Vagina (tissue), 2 donors: ENCODE measurements around the gene FHIT. TPM values are rescaled to one million over a fixed set of nuclear protein-coding genes. Genes with fewer than 3 reads are reported as not detected.

Experiments used
- DNase-seq, 2 donors: peaks; one replicate each; pipeline ENCODE4 v3.0.0-alpha.2; 2017; ENCODE audit errors: extremely low spot score in 2 of 2
- H3K27ac ChIP-seq: fragments of 200-600 bp; sonication (generic); one replicate; pipeline ENCODE4 v1.5.1; 2019
- H3K27me3 ChIP-seq: fragments of 200-600 bp; sonication (generic); one replicate; pipeline ENCODE4 v1.5.1; 2019
- H3K36me3 ChIP-seq, 2 donors: fragments of 200-600 bp; sonication (generic); one replicate each; pipeline ENCODE4 v1.5.1; 2017 to 2019
- H3K4me1 ChIP-seq: fragments of 200-600 bp; sonication (generic); one replicate; pipeline ENCODE4 v1.5.1; 2019
- H3K4me3 ChIP-seq, 2 donors: fragments of 200-600 bp; sonication (generic); 1 replicate in 1 of 2; 2 replicates in 1 of 2; pipeline ENCODE4 v1.5.1; 2016 to 2019
- H3K9me3 ChIP-seq: fragments of 200-600 bp; sonication (generic); one replicate; pipeline ENCODE4 v1.5.1; 2019
- POLR2A ChIP-seq, 2 donors: fragments of 450-650 bp; IDR thresholded peaks; one replicate each; pipeline ENCODE4 v1.6.1; 2017; ENCODE audit warnings: antibody characterized with exemption in 2 of 2, mild to moderate bottlenecking in 2 of 2, moderate library complexity in 2 of 2
- POLR2AphosphoS5 ChIP-seq, 2 donors: sonication (generic); formaldehyde crosslinking; IDR thresholded peaks; one replicate each; pipeline ENCODE4 v1.9.0; 2017; ENCODE audit warnings: antibody characterized with exemption in 2 of 2, mild to moderate bottlenecking in 2 of 2, low read depth in 1 of 2; ENCODE audit not compliant: insufficient read depth in 1 of 2
- intact Hi-C: fragments of 100-400 bp; cut with DNase I; formaldehyde crosslinking; loops from one replicate; pipeline ENCODE4 v1.15.1; 2023
- total RNA-seq: library from RNA; depleted of rRNA; stranded (reverse); fragments of >200 nt; gene quantifications from one replicate; pipeline ENCODE4 v1.2.3, GENCODE V29; 2016
- TF ChIP-seq, protein P1 (sequence below), 3 experiments: fragments of 450-650 bp in 2 of 3; fragments of 200-600 bp in 1 of 3; sonication (generic) in 1 of 3; IDR thresholded peaks; one replicate each; pipeline ENCODE4 v1.5.1; 2017 to 2019; ENCODE audit warnings: antibody characterized with exemption in 3 of 3, mild to moderate bottlenecking in 2 of 3, moderate library complexity in 2 of 3

FHIT gene
- total RNA-seq, 1 donor from 2014 or later, result 7.9 TPM

DNA sequence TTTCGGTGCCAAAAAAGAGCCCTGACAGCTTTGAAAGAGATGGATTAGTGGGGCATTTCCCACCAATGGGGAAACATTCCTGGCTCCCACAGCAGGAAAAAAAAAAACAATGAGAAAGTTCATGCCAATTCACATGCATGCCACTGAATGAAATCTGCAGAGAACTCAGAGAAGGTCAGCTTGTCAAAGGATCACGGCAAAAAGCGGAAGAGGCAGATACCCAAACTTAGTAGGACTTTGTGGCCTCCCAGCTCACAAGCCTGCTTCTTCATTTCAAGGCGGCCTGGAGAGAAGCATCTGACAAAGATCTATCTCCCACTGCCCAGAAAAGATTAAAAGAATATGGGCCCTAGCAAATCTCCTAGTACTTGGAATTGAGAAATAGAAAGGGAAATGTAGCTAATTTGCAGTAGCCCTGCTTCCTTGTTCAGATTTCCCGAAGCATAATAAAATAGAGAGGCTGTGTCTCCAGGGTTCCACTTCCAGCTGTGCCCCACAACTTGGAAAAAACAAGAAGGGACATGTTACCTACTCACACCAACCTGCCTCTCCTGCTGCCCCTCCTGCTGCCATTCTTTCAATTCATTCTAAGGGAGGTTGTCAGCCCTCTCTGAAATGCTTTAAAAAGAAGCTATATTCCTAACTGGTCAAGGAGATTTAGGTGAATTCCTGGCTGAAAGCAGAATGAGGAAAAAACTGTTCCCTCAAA lies 170.4 kb downstream of the FHIT start:
- Histone ChIP-seq H3K4me1 (no peaks in the 10 kb centered on the region), H3K27me3 (no peaks in the 10 kb centered on the region)
- no peak for DNase-seq

DNA sequence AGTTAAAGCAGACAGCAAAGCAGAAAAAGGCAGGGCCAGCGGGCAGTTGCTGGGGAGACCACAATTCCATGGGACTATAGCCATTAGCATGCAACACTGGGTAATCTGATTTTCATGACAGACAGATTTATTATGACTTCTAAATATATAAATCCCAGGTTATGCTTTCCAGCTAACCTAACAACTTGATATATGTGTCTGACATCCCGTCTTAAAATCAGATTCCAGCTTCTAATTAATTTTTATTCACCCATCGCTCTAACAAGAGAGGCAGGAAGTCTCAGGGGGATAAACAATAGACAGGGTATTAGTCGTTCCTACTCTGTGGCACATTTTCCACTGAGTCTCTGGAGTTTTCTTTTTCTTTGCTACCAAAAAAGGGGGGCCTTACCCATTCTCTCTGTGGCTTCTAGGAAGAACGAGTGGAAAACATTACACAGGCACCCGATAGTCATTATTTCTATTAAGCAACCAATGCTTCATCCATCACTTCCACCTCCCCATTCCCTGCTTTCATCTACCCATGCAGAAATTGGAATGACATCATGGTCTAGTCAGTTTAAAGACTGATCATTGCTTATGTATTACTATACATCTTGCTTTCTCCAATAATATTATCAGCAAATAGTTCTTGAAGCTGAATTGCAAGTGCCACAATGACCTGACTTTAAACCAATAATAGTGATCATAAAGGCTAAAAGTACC lies 173.1 kb downstream of the FHIT start:
- Histone ChIP-seq H3K27ac (no peak overlapping the region), H3K27me3 (no peaks in the 10 kb centered on the region), H3K4me1 (no peaks in the 10 kb centered on the region), H3K9me3 (no peaks in the 10 kb centered on the region), H3K36me3 (no peaks in the 10 kb centered on the region), H3K4me3 (no peak overlapping the region)
- intact Hi-C loops, result no loop called here
- no peak for DNase-seq
- TF ChIP-seq POLR2A (IDR thresholded peaks at IDR 0.05) (no peak), POLR2AphosphoS5 (IDR thresholded peaks at IDR 0.05; ENCODE audit: insufficient read depth in 1 of 2, low read depth in 1 of 2) (no peak)
- TF ChIP-seq, protein P1, sequence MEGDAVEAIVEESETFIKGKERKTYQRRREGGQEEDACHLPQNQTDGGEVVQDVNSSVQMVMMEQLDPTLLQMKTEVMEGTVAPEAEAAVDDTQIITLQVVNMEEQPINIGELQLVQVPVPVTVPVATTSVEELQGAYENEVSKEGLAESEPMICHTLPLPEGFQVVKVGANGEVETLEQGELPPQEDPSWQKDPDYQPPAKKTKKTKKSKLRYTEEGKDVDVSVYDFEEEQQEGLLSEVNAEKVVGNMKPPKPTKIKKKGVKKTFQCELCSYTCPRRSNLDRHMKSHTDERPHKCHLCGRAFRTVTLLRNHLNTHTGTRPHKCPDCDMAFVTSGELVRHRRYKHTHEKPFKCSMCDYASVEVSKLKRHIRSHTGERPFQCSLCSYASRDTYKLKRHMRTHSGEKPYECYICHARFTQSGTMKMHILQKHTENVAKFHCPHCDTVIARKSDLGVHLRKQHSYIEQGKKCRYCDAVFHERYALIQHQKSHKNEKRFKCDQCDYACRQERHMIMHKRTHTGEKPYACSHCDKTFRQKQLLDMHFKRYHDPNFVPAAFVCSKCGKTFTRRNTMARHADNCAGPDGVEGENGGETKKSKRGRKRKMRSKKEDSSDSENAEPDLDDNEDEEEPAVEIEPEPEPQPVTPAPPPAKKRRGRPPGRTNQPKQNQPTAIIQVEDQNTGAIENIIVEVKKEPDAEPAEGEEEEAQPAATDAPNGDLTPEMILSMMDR (IDR thresholded peaks at IDR 0.05), result no peak

More for the DNA sequence above, 170.4 kb downstream of the FHIT start:
- H3K9me3 ChIP-seq, result no peaks in the 10 kb centered on the region
- intact Hi-C loops, result loop anchor here (5.0 kb wide), 1 partner anchor 1456 kb away; no protein-coding TSS in a partner anchor
- H3K36me3 ChIP-seq, result no peaks in the 10 kb centered on the region
- no peak overlapping the region for H3K27ac ChIP-seq
- H3K4me3 ChIP-seq, result no peak overlapping the region
- TF ChIP-seq POLR2AphosphoS5 (IDR thresholded peaks at IDR 0.05; ENCODE audit: insufficient read depth in 1 of 2, low read depth in 1 of 2), result no peak
- no peak for TF ChIP-seq POLR2A (IDR thresholded peaks at IDR 0.05)
- TF ChIP-seq, protein P1 (IDR thresholded peaks at IDR 0.05), result no peak

DNA sequence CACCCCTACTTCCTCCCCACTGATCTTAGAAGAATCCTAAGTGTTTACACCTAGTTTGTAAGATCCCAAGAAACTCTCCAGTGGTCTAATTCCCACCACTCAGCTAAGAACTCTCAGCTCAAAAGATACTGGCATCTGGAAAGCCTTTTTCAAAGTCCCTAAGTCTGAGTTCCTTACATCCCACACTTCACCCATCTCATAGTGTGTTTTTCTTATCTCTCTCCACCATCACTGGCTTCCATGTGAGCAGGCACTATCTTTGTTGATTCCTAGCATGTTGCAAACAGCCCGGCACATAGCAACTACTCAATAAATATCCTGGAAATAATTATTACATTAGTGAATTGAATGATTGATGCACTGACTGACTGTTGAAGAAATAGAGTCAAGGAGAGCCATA lies 173.7 kb downstream of the FHIT start:
- Histone ChIP-seq H3K36me3 (no peaks in the 10 kb centered on the region), H3K27me3 (no peaks in the 10 kb centered on the region), H3K4me3 (no peak overlapping the region), H3K27ac (no peak overlapping the region), H3K4me1 (no peaks in the 10 kb centered on the region), H3K9me3 (no peaks in the 10 kb centered on the region)
- DNase-seq, result no peak
- intact Hi-C loops, result no loop called here
- TF ChIP-seq POLR2A (IDR thresholded peaks at IDR 0.05) (no peak), POLR2AphosphoS5 (IDR thresholded peaks at IDR 0.05; ENCODE audit: insufficient read depth in 1 of 2, low read depth in 1 of 2) (no peak)
- TF ChIP-seq, protein P1 (IDR thresholded peaks at IDR 0.05), result no peak

GRCh38 chr3:61074783-61075182 lies 176.5 kb downstream of the FHIT start:
- intact Hi-C loops, result no loop called here
- Histone ChIP-seq H3K4me1 (no peaks in the 10 kb centered on the region), H3K27ac (no peak overlapping the region), H3K27me3 (no peaks in the 10 kb centered on the region), H3K9me3 (no peaks in the 10 kb centered on the region), H3K36me3 (no peaks in the 10 kb centered on the region), H3K4me3 (no peak overlapping the region)
- DNase-seq, result no peak
- TF ChIP-seq POLR2AphosphoS5 (IDR thresholded peaks at IDR 0.05; ENCODE audit: insufficient read depth in 1 of 2, low read depth in 1 of 2), result no peak
- TF ChIP-seq, protein P1 (IDR thresholded peaks at IDR 0.05), result no peak
- no peak for TF ChIP-seq POLR2A (IDR thresholded peaks at IDR 0.05)
